HFFc6 (cell line): Measurements from ENCODE around the gene CMTM1. TPM values are rescaled to one million over a fixed set of nuclear protein-coding genes. Genes with fewer than 3 reads are reported as not detected.

Experiments
- DNase-seq: peaks from one replicate; pipeline ENCODE4 v3.0.0-alpha.2; 2018
- H3K27ac Mint-ChIP-seq: 2 replicates; pipeline ENCODE4 v1.8.0; 2020; ENCODE audit warnings: mild to moderate bottlenecking, mixed read lengths
- H3K27me3 Mint-ChIP-seq: 2 replicates; pipeline ENCODE4 v1.8.0; 2021; ENCODE audit warnings: mild to moderate bottlenecking, moderate library complexity, mixed read lengths; ENCODE audit not compliant: insufficient read depth
- H3K36me3 Mint-ChIP-seq: 2 replicates; pipeline ENCODE4 v1.8.0; 2021; ENCODE audit warnings: low read depth, mixed read lengths
- H3K4me1 Mint-ChIP-seq: 2 replicates; pipeline ENCODE4 v1.8.0; 2020; ENCODE audit warnings: low read depth, mixed read lengths
- H3K4me3 Mint-ChIP-seq: 2 replicates; pipeline ENCODE4 v1.8.0; 2020; ENCODE audit warnings: mild to moderate bottlenecking, moderate library complexity, mixed read lengths
- H3K9me3 Mint-ChIP-seq: 2 replicates; pipeline ENCODE4 v1.8.0; 2020; ENCODE audit warnings: mild to moderate bottlenecking, mixed read lengths
- CTCF ChIP-seq: fragments of 200-600 bp; sonication (generic); IDR thresholded peaks from 2 replicates; pipeline ENCODE4 v1.5.0; 2021; ENCODE audit warnings: antibody characterized with exemption, mild to moderate bottlenecking
- total RNA-seq, 6 experiments: library from RNA; stranded (reverse); fragmentation: NEBNext Ultra II Directional; extraction: Animal tissue kit (Norgen Biotek cat#: 25700); gene quantifications; 2 replicates in 1 of 6; 3 replicates in 5 of 6; pipeline ENCODE4 v1.2.3, GENCODE V29; 2021

The CMTM1 gene
- total RNA-seq, 6 experiments from 2014 or later = 4.2 to 5.5 (median 4.9) TPM

- Mint-ChIP-seq H3K4me3 (no peak overlapping the region), H3K9me3 (no peaks in the 10 kb centered on the region), H3K4me1 (peaks cover 44% of the 10 kb centered on the region), H3K27me3 (no peaks in the 10 kb centered on the region), H3K36me3 (peaks cover 14% of the 10 kb centered on the region), H3K27ac (no peak overlapping the region)
- no peak for DNase-seq
- TF ChIP-seq CTCF = no peak
These were observed 43.2 kb upstream of the CMTM1 start for GRCh38 chr16:66522816-66523590.

- H3K27me3 Mint-ChIP-seq = no peaks in the 10 kb centered on the region
- H3K36me3 Mint-ChIP-seq = peaks cover 21% of the 10 kb centered on the region
- H3K9me3 Mint-ChIP-seq = no peaks in the 10 kb centered on the region
- TF ChIP-seq CTCF = no peak
- no peak overlapping the region for H3K4me3 Mint-ChIP-seq
- peaks cover 44% of the 10 kb centered on the region for H3K4me1 Mint-ChIP-seq
- no peak for DNase-seq
- H3K27ac Mint-ChIP-seq = no peak overlapping the region; the same call in 1 of the 2 replicates
These were observed 42.3 kb upstream of the CMTM1 start for GRCh38 chr16:66523861-66524354.

GRCh38 chr16:66524601-66525164 lies 41.6 kb upstream of the CMTM1 start:
- Mint-ChIP-seq H3K4me3 (no peak overlapping the region), H3K9me3 (no peaks in the 10 kb centered on the region), H3K27me3 (no peaks in the 10 kb centered on the region), H3K27ac (peak overlapping the region; percentile 94), H3K4me1 (peaks cover 44% of the 10 kb centered on the region), H3K36me3 (peaks cover 24% of the 10 kb centered on the region)
- DNase-seq = no peak
- TF ChIP-seq CTCF = no peak

GRCh38 chr16:66525396-66526180 lies 40.7 kb upstream of the CMTM1 start:
- DNase-seq = peak; percentile 92
- peak overlapping the region; percentile 94 for H3K27ac Mint-ChIP-seq

More at GRCh38 chr16:66525396-66526180, 40.7 kb upstream of the CMTM1 start:
- no peak for TF ChIP-seq CTCF
- H3K27me3 Mint-ChIP-seq = no peaks in the 10 kb centered on the region
- H3K4me3 Mint-ChIP-seq = peak overlapping the region; percentile 20
- H3K9me3 Mint-ChIP-seq = no peaks in the 10 kb centered on the region
- H3K36me3 Mint-ChIP-seq = peaks cover 30% of the 10 kb centered on the region
- H3K4me1 Mint-ChIP-seq = peaks cover 40% of the 10 kb centered on the region
